Measurements from ENCODE around the gene LRBA.

The LRBA gene

GRCh38 chr4:150235317-150235716 lies 779.8 kb downstream of the LRBA start:
- in situ Hi-C loops (cut with MboI; ENCODE audit: low pct_unique_long_range_greater_than_20kb, low sequenced_read_pairs, unreplicated experiment), result no loop called here
- no peak for TF ChIP-seq CTCF (IDR thresholded peaks at IDR 0.05; ENCODE audit: extremely low read depth, insufficient read depth, missing control alignments)
- DNase-seq (ENCODE audit: low spot score), result no peak

- in situ Hi-C loops (cut with MboI; ENCODE audit: low pct_unique_long_range_greater_than_20kb, low sequenced_read_pairs, unreplicated experiment), result no loop called here
- DNase-seq (ENCODE audit: low spot score), result no peak
- TF ChIP-seq CTCF (IDR thresholded peaks at IDR 0.05; ENCODE audit: extremely low read depth, insufficient read depth, missing control alignments), result no peak
These were observed 780.8 kb downstream of the LRBA start for GRCh38 chr4:150234246-150234645.

GRCh38 chr4:150232029-150232428 lies 783.1 kb downstream of the LRBA start:
- in situ Hi-C loops (cut with MboI; ENCODE audit: low pct_unique_long_range_greater_than_20kb, low sequenced_read_pairs, unreplicated experiment), result no loop called here
- DNase-seq (ENCODE audit: low spot score), result no peak
- no peak for TF ChIP-seq CTCF (IDR thresholded peaks at IDR 0.05; ENCODE audit: extremely low read depth, insufficient read depth, missing control alignments)

- DNase-seq (ENCODE audit: low spot score), result no peak
- TF ChIP-seq CTCF (IDR thresholded peaks at IDR 0.05; ENCODE audit: extremely low read depth, insufficient read depth, missing control alignments), result no peak
- in situ Hi-C loops (cut with MboI; ENCODE audit: low pct_unique_long_range_greater_than_20kb, low sequenced_read_pairs, unreplicated experiment), result no loop called here
These were observed 783.8 kb downstream of the LRBA start for GRCh38 chr4:150231107-150231770.

GRCh38 chr4:150230561-150230960 lies 784.5 kb downstream of the LRBA start:
- in situ Hi-C loops (cut with MboI; ENCODE audit: low pct_unique_long_range_greater_than_20kb, low sequenced_read_pairs, unreplicated experiment), result no loop called here
- no peak for TF ChIP-seq CTCF (IDR thresholded peaks at IDR 0.05; ENCODE audit: extremely low read depth, insufficient read depth, missing control alignments)
- no peak for DNase-seq (ENCODE audit: low spot score)

GRCh38 chr4:150229520-150229919 lies 785.6 kb downstream of the LRBA start:
- no peak for DNase-seq (ENCODE audit: low spot score)
- TF ChIP-seq CTCF (IDR thresholded peaks at IDR 0.05; ENCODE audit: extremely low read depth, insufficient read depth, missing control alignments), result no peak
- in situ Hi-C loops (cut with MboI; ENCODE audit: low pct_unique_long_range_greater_than_20kb, low sequenced_read_pairs, unreplicated experiment), result no loop called here

Data from GM13977 (cell line).